ENCODE measurements around the gene GRIK3. TPM values are rescaled to one million over a fixed set of nuclear protein-coding genes. Genes with fewer than 3 reads are reported as not detected.

The GRIK3 gene
- total RNA-seq, 4 donors from 2014 or later: 0.13 to 0.42 (median 0.15) TPM; not detected in 1

- Histone ChIP-seq H3K27ac (no peak overlapping the region), H3K27me3 (no peaks in the 10 kb centered on the region), H3K36me3 (no peaks in the 10 kb centered on the region), H3K4me3 (replicated peaks in 1 of 3) (no peak overlapping the region), H3K9me3 (no peaks in the 10 kb centered on the region), H3K4me1 (no peaks in the 10 kb centered on the region)
- intact Hi-C loops (cut with DNase I): no loop called here
- TF ChIP-seq CTCF (IDR thresholded peaks at IDR 0.05) (no peak), POLR2A (IDR thresholded peaks at IDR 0.05) (no peak)
- no peak for DNase-seq
Measured at GRCh38 chr1:37018510-37018909, 15.8 kb downstream of the GRIK3 start.

DNA sequence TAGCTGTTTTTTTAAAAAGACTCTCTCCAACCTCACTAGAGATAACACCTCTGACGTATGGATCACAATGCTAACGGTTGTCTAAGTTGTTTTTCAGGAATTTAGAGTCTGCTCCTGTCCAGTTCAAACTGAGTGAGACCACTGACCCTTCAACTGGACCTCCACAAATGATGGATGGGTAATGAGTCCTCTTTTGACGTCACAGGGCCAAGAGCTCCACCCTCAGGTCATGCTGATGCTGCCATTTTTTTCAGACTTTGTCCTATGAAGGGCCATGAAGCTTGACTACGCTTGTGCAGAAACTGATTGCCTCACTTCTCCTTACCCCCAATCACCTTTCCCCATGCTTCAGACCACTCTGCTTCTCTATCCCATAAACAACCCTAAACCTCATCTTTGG is 16.6 kb downstream of the GRIK3 start:
- H3K4me3 ChIP-seq (replicated peaks in 1 of 3): no peak overlapping the region
- 41 to 45% methylated on average over 4 of the region's 4 CpGs for WGBS, 2 donors

DNA sequence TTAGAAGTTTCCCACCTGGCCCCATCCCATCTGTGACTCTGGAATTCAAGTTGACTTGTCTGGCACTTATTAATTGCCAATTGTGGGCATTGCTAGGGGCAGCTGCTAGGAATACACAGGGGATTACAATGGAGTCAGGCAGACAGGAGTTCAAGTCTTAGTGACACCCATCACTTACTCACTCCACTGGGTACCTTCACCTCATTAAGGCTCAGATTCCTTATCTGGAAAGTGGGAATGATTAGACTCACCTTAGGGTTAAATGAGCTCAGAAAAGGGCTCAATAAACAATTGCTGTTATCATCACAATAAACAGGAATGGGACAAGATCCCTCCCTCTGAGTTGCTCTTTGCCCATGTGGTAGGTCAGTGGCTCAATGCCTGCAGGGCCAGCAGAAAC is 18.2 kb downstream of the GRIK3 start:
- Histone ChIP-seq H3K4me1 (no peaks in the 10 kb centered on the region), H3K36me3 (no peaks in the 10 kb centered on the region), H3K27me3 (no peaks in the 10 kb centered on the region), H3K27ac (no peak overlapping the region), H3K9me3 (no peaks in the 10 kb centered on the region), H3K4me3 (replicated peaks in 1 of 3) (no peak overlapping the region)
- TF ChIP-seq POLR2A (IDR thresholded peaks at IDR 0.05) (no peak), CTCF (IDR thresholded peaks at IDR 0.05) (no peak)
- no peak for DNase-seq
- intact Hi-C loops (cut with DNase I): no loop called here

More for the DNA sequence above, 16.6 kb downstream of the GRIK3 start:
- H3K4me1 ChIP-seq: no peaks in the 10 kb centered on the region
- TF ChIP-seq CTCF (IDR thresholded peaks at IDR 0.05): no peak
- H3K36me3 ChIP-seq: no peaks in the 10 kb centered on the region
- intact Hi-C loops (cut with DNase I): no loop called here
- no peaks in the 10 kb centered on the region for H3K9me3 ChIP-seq
- H3K27me3 ChIP-seq: no peaks in the 10 kb centered on the region
- H3K27ac ChIP-seq: no peak overlapping the region
- DNase-seq: no peak

DNA sequence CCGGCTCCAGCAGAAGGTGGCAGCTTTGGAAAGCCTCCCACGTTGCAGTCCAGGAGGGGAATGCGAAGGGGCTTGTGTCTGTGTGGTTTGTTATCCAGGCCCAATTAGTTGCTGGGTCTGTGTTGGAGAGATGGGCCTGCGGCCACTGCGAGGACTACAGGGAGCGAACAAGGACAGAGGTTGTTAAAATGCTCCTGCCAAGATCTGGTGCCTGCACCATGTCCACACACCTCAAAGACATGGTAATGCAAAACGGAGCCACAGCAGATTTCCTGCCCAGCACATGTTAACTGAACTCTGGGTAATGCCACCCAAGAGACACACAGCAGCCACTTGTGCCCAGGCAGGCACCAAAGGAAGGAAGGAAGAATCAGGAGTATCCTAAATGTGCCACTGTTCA is 18.6 kb downstream of the GRIK3 start:
- DNase-seq: no peak

GRCh38 chr1:37012226-37012625 is 22.1 kb downstream of the GRIK3 start:
- Histone ChIP-seq H3K4me1 (no peaks in the 10 kb centered on the region), H3K27me3 (no peaks in the 10 kb centered on the region), H3K27ac (no peak overlapping the region), H3K36me3 (no peaks in the 10 kb centered on the region), H3K4me3 (replicated peaks in 1 of 3) (no peak overlapping the region), H3K9me3 (no peaks in the 10 kb centered on the region)
- 64 to 75% methylated on average over 6 of the region's 6 CpGs for WGBS, 2 donors
- intact Hi-C loops (cut with DNase I): no loop called here
- no peak for DNase-seq
- TF ChIP-seq CTCF (IDR thresholded peaks at IDR 0.05): no peak
- TF ChIP-seq POLR2A (IDR thresholded peaks at IDR 0.05): no peak

More for the DNA sequence above, 18.6 kb downstream of the GRIK3 start:
- H3K9me3 ChIP-seq: no peaks in the 10 kb centered on the region
- no peak overlapping the region for H3K27ac ChIP-seq
- TF ChIP-seq CTCF (IDR thresholded peaks at IDR 0.05) (no peak), POLR2A (IDR thresholded peaks at IDR 0.05) (no peak)
- H3K36me3 ChIP-seq: no peaks in the 10 kb centered on the region
- no peaks in the 10 kb centered on the region for H3K27me3 ChIP-seq
- H3K4me3 ChIP-seq (replicated peaks in 1 of 3): no peak overlapping the region
- WGBS, 2 donors: 61 to 71% methylated on average over 7 of the region's 7 CpGs
- no peaks in the 10 kb centered on the region for H3K4me1 ChIP-seq
- intact Hi-C loops (cut with DNase I): no loop called here
